HG02798 (cell line): Measurements from ENCODE around the gene RNF19B.

Source experiments
- ATAC-seq: cut with Tn5 transposase; IDR thresholded peaks from one replicate; pipeline ENCODE4 v1.9.1; 2021; ENCODE audit warnings: mild to moderate bottlenecking; ENCODE audit not compliant: unreplicated experiment, poor library complexity

The RNF19B gene

GRCh38 chr1:32904797-32905196, 59.8 kb downstream of the RNF19B start:
- ATAC-seq, result no peak

GRCh38 chr1:32903991-32904785, 60.4 kb downstream of the RNF19B start:
- no peak for ATAC-seq

GRCh38 chr1:32902535-32902920, 62.1 kb downstream of the RNF19B start:
- ATAC-seq, result no peak

GRCh38 chr1:32901823-32902534, 62.6 kb downstream of the RNF19B start:
- ATAC-seq, result no peak

- ATAC-seq, result no peak
These were observed 63.4 kb downstream of the RNF19B start, which contains the start of gene TMEM54 for GRCh38 chr1:32900956-32901822. TMEM54 (minus strand) TSS chr1:32901389; CDS start chr1:32901238, 151 bp downstream.

- ATAC-seq, result no peak
These were observed 64.1 kb downstream of the RNF19B start for GRCh38 chr1:32900371-32900955.

- ATAC-seq, result no peak
These were observed 64.9 kb downstream of the RNF19B start for GRCh38 chr1:32899586-32900296.

- ATAC-seq, result no peak
These were observed 65.7 kb downstream of the RNF19B start for GRCh38 chr1:32898958-32899357.

GRCh38 chr1:32898056-32898455, 66.6 kb downstream of the RNF19B start:
- ATAC-seq, result no peak

GRCh38 chr1:32897082-32898049, 67.2 kb downstream of the RNF19B start:
- ATAC-seq, result no peak

GRCh38 chr1:32896451-32896850, 68.2 kb downstream of the RNF19B start:
- no peak for ATAC-seq

GRCh38 chr1:32895325-32896215, 69.0 kb downstream of the RNF19B start:
- no peak for ATAC-seq

GRCh38 chr1:32894681-32895080, 69.9 kb downstream of the RNF19B start:
- ATAC-seq, result no peak

- no peak for ATAC-seq
These were observed 70.5 kb downstream of the RNF19B start for GRCh38 chr1:32894019-32894600.

GRCh38 chr1:32893198-32894018, 71.2 kb downstream of the RNF19B start:
- ATAC-seq, result no peak

- ATAC-seq, result no peak
These were observed 72.0 kb downstream of the RNF19B start for GRCh38 chr1:32892368-32893197.
